Right ventricle myocardium inferior (tissue), 1 donor: ENCODE data around the gene MAP3K6. TPM values are rescaled to one million over a fixed set of nuclear protein-coding genes. Genes with fewer than 3 reads are reported as not detected.

Source experiments
- ATAC-seq: fragments of 200-7000 bp; cut with Tn5 transposase; one replicate; pipeline ENCODE4 v1.9.1; 2020; ENCODE audit warnings: mild to moderate bottlenecking, moderate library complexity
- DNase-seq: peaks from one replicate; pipeline ENCODE4 v3.0.0; 2021; ENCODE audit errors: missing footprints
- intact Hi-C: fragments of 100-400 bp; cut with DNase I; formaldehyde crosslinking; loops from one replicate; pipeline ENCODE4 v1.11.0; 2022
- total RNA-seq: library from RNA; stranded (reverse); fragmentation: NEBNext Ultra II Directional; extraction: Animal tissue kit (Norgen Biotek cat#: 25700); gene quantifications from one replicate; pipeline ENCODE4 v1.2.1, GENCODE V29; 2021
- donor health status: DM: no; HTN: yes; CAD: no; lungs with severe emphysema.

MAP3K6 gene
- total RNA-seq, 1 donor from 2014 or later = 51.3 TPM

- ATAC-seq (no peak), DNase-seq (no peak)
- intact Hi-C loops = no loop called here
These were observed 2.7 kb downstream of the MAP3K6 start for GRCh38 chr1:27363766-27364695.

GRCh38 chr1:27361553-27361952 lies 5.2 kb downstream of the MAP3K6 start:
- ATAC-seq (no peak), DNase-seq (peak; percentile 8)
- intact Hi-C loops = no loop called here

GRCh38 chr1:27361044-27361402 lies 5.7 kb downstream of the MAP3K6 start:
- DNase-seq (no peak), ATAC-seq (no peak)
- intact Hi-C loops = no loop called here

- ATAC-seq (no peak), DNase-seq (peak; percentile 81)
- intact Hi-C loops = no loop called here
These were observed 6.4 kb downstream of the MAP3K6 start for GRCh38 chr1:27360159-27361043.

- ATAC-seq (no peak), DNase-seq (no peak)
- intact Hi-C loops = loop anchor here (5.0 kb wide), 1 partner anchor 33 kb away; the partner anchor contains the start of gene GPR3
These were observed 7.0 kb downstream of the MAP3K6 start for GRCh38 chr1:27359822-27360158.

GRCh38 chr1:27358928-27359313 lies 7.8 kb downstream of the MAP3K6 start:
- intact Hi-C loops = loop anchor here (5.0 kb wide), 1 partner anchor 33 kb away; the partner anchor contains the start of gene GPR3

GRCh38 chr1:27358038-27358927 lies 8.5 kb downstream of the MAP3K6 start:
- intact Hi-C loops = loop anchor here (5.0 kb wide), 1 partner anchor 34 kb away; the partner anchor contains the start of gene GPR3
- DNase-seq = no peak
- ATAC-seq = no peak

More at GRCh38 chr1:27358928-27359313, 7.8 kb downstream of the MAP3K6 start:
- ATAC-seq = no peak
- DNase-seq = no peak

GRCh38 chr1:27357281-27358037 lies 9.3 kb downstream of the MAP3K6 start:
- DNase-seq (peak; percentile 92), ATAC-seq (peak; percentile 65)
- intact Hi-C loops = loop anchor here (5.0 kb wide), 1 partner anchor 35 kb away; the partner anchor contains the start of gene GPR3

- no peak for DNase-seq
- intact Hi-C loops = loop anchor here (5.0 kb wide), 1 partner anchor 36 kb away; the partner anchor contains the start of gene GPR3
- ATAC-seq = no peak
These were observed 10.0 kb downstream of the MAP3K6 start for GRCh38 chr1:27356619-27357280.

- no peak for ATAC-seq
- intact Hi-C loops = loop anchor here (5.0 kb wide), 1 partner anchor 36 kb away; the partner anchor contains the start of gene GPR3
- DNase-seq = no peak
These were observed 10.5 kb downstream of the MAP3K6 start for GRCh38 chr1:27356277-27356618.

- DNase-seq (no peak), ATAC-seq (no peak)
- intact Hi-C loops = loop anchor here (5.0 kb wide), 1 partner anchor 37 kb away; the partner anchor contains the start of gene GPR3
These were observed 11.1 kb downstream of the MAP3K6 start for GRCh38 chr1:27355683-27356082.

- intact Hi-C loops = no loop called here
- DNase-seq (no peak), ATAC-seq (no peak)
These were observed 13.1 kb downstream of the MAP3K6 start for GRCh38 chr1:27353629-27354028.

- intact Hi-C loops = no loop called here
- peak; percentile 71 for DNase-seq
- ATAC-seq = peak; percentile 9
These were observed 13.6 kb downstream of the MAP3K6 start for GRCh38 chr1:27353166-27353565.

GRCh38 chr1:27351541-27352107 lies 15.1 kb downstream of the MAP3K6 start:
- no peak for ATAC-seq
- intact Hi-C loops = no loop called here
- DNase-seq = no peak

- DNase-seq (peak; percentile 86), ATAC-seq (peak; percentile 45)
- intact Hi-C loops = no loop called here
These were observed 15.9 kb downstream of the MAP3K6 start for GRCh38 chr1:27350663-27351540.
